Measurements from ENCODE around the gene SNORC. TPM values are rescaled to one million over a fixed set of nuclear protein-coding genes. Genes with fewer than 3 reads are reported as not detected.

SNORC gene
- total and polyA plus RNA-seq, 2 of the 4 experiments (the other 2 are of a cell fraction): under 0.01 to 0.67 TPM

DNA sequence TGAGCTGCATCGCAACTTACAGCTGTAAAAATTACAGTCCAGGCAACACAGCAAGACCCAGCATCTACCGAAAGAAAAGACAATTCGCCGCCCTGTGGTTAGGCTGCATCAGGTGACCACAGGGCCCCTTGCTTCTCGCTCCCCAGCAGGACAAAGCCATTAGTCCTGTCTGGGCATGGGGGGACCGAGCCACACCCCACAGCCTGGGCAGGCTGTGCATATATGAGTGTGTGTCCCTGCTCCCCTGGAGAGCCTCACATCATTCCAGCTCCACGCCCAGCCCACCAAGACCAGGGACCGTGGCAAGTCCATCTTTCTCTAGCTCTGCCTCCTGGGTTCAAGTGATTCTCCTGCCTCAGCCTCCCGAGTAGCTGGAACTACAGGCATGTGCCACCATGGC is 33.9 kb downstream of the SNORC start:
- Histone ChIP-seq H4K91ac (ENCODE audit: insufficient read depth, low read depth, low read length) (no peak overlapping the region), H3K4ac (ENCODE audit: low read depth, low read length) (no peak overlapping the region; the same call in 1 of the 2 replicates), H2BK120ac (ENCODE audit: low read depth, low read length) (no peak overlapping the region), H2AFZ (replicated peaks; ENCODE audit: low read length, poor library complexity) (no peak overlapping the region), H3K4me3 (ENCODE audit: insufficient read depth, low read depth, low read length) (no peak overlapping the region), H3K9me1 (ENCODE audit: insufficient read depth, low read length) (peaks cover 11% of the 10 kb centered on the region; the same call in 1 of the 2 replicates), H2BK20ac (ENCODE audit: low read depth, low read length) (no peak overlapping the region), H3K4me2 (ENCODE audit: low read depth, low read length) (no peak overlapping the region), H3K9me3 (ENCODE audit: control insufficient read depth, insufficient read depth, low read length) (no peaks in the 10 kb centered on the region), H4K8ac (ENCODE audit: low read depth in 2 of 2, low read length in 2 of 2) (no peak overlapping the region), H3K9ac (ENCODE audit: low read depth, low read length) (no peak overlapping the region), H2AK5ac (ENCODE audit: low read depth, low read length) (no peak overlapping the region), H4K5ac (ENCODE audit: low read depth, low read length) (no peak overlapping the region), H4K20me1 (ENCODE audit: insufficient read depth, low read length) (no peaks in the 10 kb centered on the region), H3K14ac (replicated peaks; ENCODE audit: low read depth, low read length) (no peak overlapping the region), H2BK15ac (ENCODE audit: low read depth, low read length) (no peak overlapping the region), H3K18ac (ENCODE audit: low read depth, low read length) (no peak overlapping the region), H3K23ac (ENCODE audit: low read depth, low read length) (no peak overlapping the region), H3K4me1 (ENCODE audit: control insufficient read depth, insufficient read depth, low read length) (peaks cover 9% of the 10 kb centered on the region), H3K27me3 (ENCODE audit: control insufficient read depth, insufficient read depth, low read length) (no peaks in the 10 kb centered on the region), H2BK5ac (ENCODE audit: low read depth, low read length, poor library complexity, severe bottlenecking) (no peak overlapping the region), H3K79me1 (ENCODE audit: low read depth in 1 of 2, low read length in 2 of 2) (no peaks in the 10 kb centered on the region; a peak in 1 of 4 replicates), H3K36me3 (ENCODE audit: control insufficient read depth, insufficient read depth, low read length) (no peaks in the 10 kb centered on the region), H2AK9ac (replicated peaks; ENCODE audit: low read depth, low read length, poor library complexity) (no peak overlapping the region), H3K27ac (ENCODE audit: insufficient read depth, low read length) (no peak overlapping the region), H3K56ac (ENCODE audit: extremely low read depth, insufficient read depth, low read length) (no peak overlapping the region)
- TF ChIP-seq RCOR1 (IDR thresholded peaks at IDR 0.05; ENCODE audit: insufficient replicate concordance, low read length) (no peak), FOS (IDR thresholded peaks at IDR 0.05; ENCODE audit: low read depth, low read length) (no peak), USF2 (IDR thresholded peaks at IDR 0.05; ENCODE audit: low read depth, low read length) (no peak), NFE2L2 (IDR thresholded peaks at IDR 0.05; ENCODE audit: low read depth, low read length) (no peak), CTCF (conservative IDR thresholded peaks at IDR 0.05; ENCODE audit: low read depth, low read length) (no peak), RAD21 (IDR thresholded peaks at IDR 0.05; ENCODE audit: low read length) (no peak), MXI1 (IDR thresholded peaks at IDR 0.05; ENCODE audit: borderline replicate concordance, low read depth, low read length) (no peak), MAZ (IDR thresholded peaks at IDR 0.05; ENCODE audit: borderline replicate concordance, low read depth, low read length) (no peak), MAFK (IDR thresholded peaks at IDR 0.05; ENCODE audit: low read depth, low read length) (no peak), POLR2A (IDR thresholded peaks at IDR 0.05; ENCODE audit: low read depth, low read length) (no peak), RFX5 (IDR thresholded peaks at IDR 0.05; ENCODE audit: low read depth, low read length) (no peak), SMC3 (IDR thresholded peaks at IDR 0.05; ENCODE audit: low read depth, low read length) (no peak), CEBPB (IDR thresholded peaks at IDR 0.05; ENCODE audit: low read depth, low read length) (no peak), ELK1 (IDR thresholded peaks at IDR 0.05; ENCODE audit: borderline replicate concordance, low read depth, low read length) (no peak), CHD1 (IDR thresholded peaks at IDR 0.05; ENCODE audit: low read depth, low read length) (no peak), BHLHE40 (IDR thresholded peaks at IDR 0.05; ENCODE audit: low read depth, low read length) (no peak)
- ChIA-PET CTCF (no interaction called here), POLR2A (ENCODE audit: unreplicated experiment) (no interaction called here)
- in situ Hi-C loops (cut with MboI; ENCODE audit: low sequenced_read_pairs): no loop called here
- dilution Hi-C loops (cut with HindIII; ENCODE audit: low sequenced_read_pairs, unreplicated experiment): no loop called here
- no peak for DNase-seq
- ATAC-seq (ENCODE audit: low read depth): no peak
- WGBS, 2 experiments (ENCODE audit: extremely low coverage in 2 of 2, insufficient read length in 1 of 2): 87% methylated on average over 3 of the region's 9 CpGs; no CpG with 5 or more reads in 1 of the 2 experiments
- intact Hi-C loops (cut with micrococcal nuclease): loop anchor here (5.0 kb wide), 1 partner anchor 83 kb away; no protein-coding TSS in a partner anchor
- no TSS peak for BruUV-seq (replicated peaks)
